ENCODE results near the gene ATG16L1.

- TF ChIP-seq, protein P1, sequence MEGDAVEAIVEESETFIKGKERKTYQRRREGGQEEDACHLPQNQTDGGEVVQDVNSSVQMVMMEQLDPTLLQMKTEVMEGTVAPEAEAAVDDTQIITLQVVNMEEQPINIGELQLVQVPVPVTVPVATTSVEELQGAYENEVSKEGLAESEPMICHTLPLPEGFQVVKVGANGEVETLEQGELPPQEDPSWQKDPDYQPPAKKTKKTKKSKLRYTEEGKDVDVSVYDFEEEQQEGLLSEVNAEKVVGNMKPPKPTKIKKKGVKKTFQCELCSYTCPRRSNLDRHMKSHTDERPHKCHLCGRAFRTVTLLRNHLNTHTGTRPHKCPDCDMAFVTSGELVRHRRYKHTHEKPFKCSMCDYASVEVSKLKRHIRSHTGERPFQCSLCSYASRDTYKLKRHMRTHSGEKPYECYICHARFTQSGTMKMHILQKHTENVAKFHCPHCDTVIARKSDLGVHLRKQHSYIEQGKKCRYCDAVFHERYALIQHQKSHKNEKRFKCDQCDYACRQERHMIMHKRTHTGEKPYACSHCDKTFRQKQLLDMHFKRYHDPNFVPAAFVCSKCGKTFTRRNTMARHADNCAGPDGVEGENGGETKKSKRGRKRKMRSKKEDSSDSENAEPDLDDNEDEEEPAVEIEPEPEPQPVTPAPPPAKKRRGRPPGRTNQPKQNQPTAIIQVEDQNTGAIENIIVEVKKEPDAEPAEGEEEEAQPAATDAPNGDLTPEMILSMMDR (IDR thresholded peaks at IDR 0.05): no peak
- TF ChIP-seq POLR2A (IDR thresholded peaks at IDR 0.05): no peak
These were observed 34.4 kb downstream of the ATG16L1 start for GRCh38 chr2:233285921-233286320.

Measured in esophagus squamous epithelium (tissue), 4 donors.